Endothelial cell of umbilical vein (primary cell): ENCODE measurements around the gene XYLT1. TPM values are rescaled to one million over a fixed set of nuclear protein-coding genes. Genes with fewer than 3 reads are reported as not detected.

ENCODE experiments used
- BruUV-seq: library from RNA; stranded (reverse); fragments of 400-500 nt; replicated peaks from 2 replicates; lab custom pipeline; 2021; lab: Mats Ljungman, UMichigan
- CTCF ChIA-PET: fragments of 300-600, 350-600 bp; sonication (Branson Sonifier 250); formaldehyde crosslinking; loops from one replicate; lab custom pipeline; 2021; ENCODE audit warnings: antibody characterized with exemption, inconsistent platforms; lab: Charles Lee
- POLR2A ChIA-PET: fragments of 300-600, 350-600 bp; sonication (Branson Sonifier 250); formaldehyde crosslinking; loops from one replicate; lab custom pipeline; 2021; ENCODE audit warnings: antibody characterized with exemption, inconsistent platforms; lab: Charles Lee
- DNase-seq: peaks from one replicate; pipeline ENCODE4 v3.0.0-alpha.2; 2011; ENCODE audit warnings: low read depth, low spot score
- FAIRE-seq: peaks from 2 replicates; lab custom pipeline; 2011; peaks lifted over from hg19 to GRCh38; lab: Jason Lieb, UNC
- H2AFZ ChIP-seq: 2 replicates; pipeline ENCODE4 v1.6.0; 2012; ENCODE audit warnings: low read depth, low read length, control low read depth, inconsistent platforms
- H3K27ac ChIP-seq: 2 replicates; pipeline ENCODE4 v1.5.1; 2011; ENCODE audit warnings: low read depth, mild to moderate bottlenecking, control low read depth, low read length, moderate library complexity; ENCODE audit not compliant: insufficient read depth
- H3K27me3 ChIP-seq, 2 experiments: 2 replicates each; pipeline versions ENCODE4 v1.6.0 to v1.6.1; 2011; ENCODE audit warnings: low read length in 2 of 2, mixed read lengths in 1 of 2; ENCODE audit not compliant: control insufficient read depth in 2 of 2, insufficient read depth in 2 of 2
- H3K36me3 ChIP-seq, 2 experiments: 2 replicates in 1 of 2; 3 replicates in 1 of 2; pipeline ENCODE4 v1.5.1; 2011; ENCODE audit warnings: low read length in 2 of 2, mild to moderate bottlenecking in 1 of 2, moderate library complexity in 1 of 2; ENCODE audit not compliant: control insufficient read depth in 2 of 2, insufficient read depth in 2 of 2; ENCODE audit errors: extremely low read depth in 1 of 2
- H3K4me1 ChIP-seq: 3 replicates; pipeline ENCODE4 v1.5.1; 2011; ENCODE audit warnings: mild to moderate bottlenecking, low read length; ENCODE audit not compliant: control insufficient read depth, insufficient read depth; ENCODE audit errors: extremely low read depth
- H3K4me2 ChIP-seq: 2 replicates; pipeline ENCODE4 v1.6.1; 2011; ENCODE audit warnings: low read length, control low read depth, mixed read lengths; ENCODE audit not compliant: insufficient read depth
- H3K4me3 ChIP-seq, 3 experiments: fragments of 200-600 bp in 1 of 3; sonication (generic), shearing (Covaris generic) in 1 of 3; replicated peaks in 1 of 3; 2 replicates each; pipeline ENCODE4 v1.5.1; 2011 to 2016; ENCODE audit warnings: control low read depth in 3 of 3, low read length in 3 of 3, mild to moderate bottlenecking in 2 of 3, inconsistent platforms in 1 of 3, low read depth in 1 of 3, moderate library complexity in 1 of 3; ENCODE audit not compliant: insufficient read depth in 1 of 3
- H3K79me2 ChIP-seq: 2 replicates; pipeline ENCODE4 v1.6.0; 2012; ENCODE audit warnings: low read length, inconsistent platforms; ENCODE audit not compliant: control insufficient read depth, insufficient read depth
- H3K9ac ChIP-seq: replicated peaks from 2 replicates; pipeline ENCODE3; 2011; ENCODE audit warnings: low read length, control low read depth; ENCODE audit not compliant: insufficient read depth; ENCODE audit errors: extremely low read depth
- H3K9me1 ChIP-seq: replicated peaks from 3 replicates; pipeline ENCODE4 v1.6.0; 2011; ENCODE audit warnings: mild to moderate bottlenecking, low read length; ENCODE audit not compliant: control insufficient read depth, insufficient read depth; ENCODE audit errors: extremely low read depth
- H3K9me3 ChIP-seq: replicated peaks from 2 replicates; pipeline ENCODE4 v1.5.1; 2012; ENCODE audit warnings: low read length, inconsistent platforms; ENCODE audit not compliant: control insufficient read depth, insufficient read depth
- H4K20me1 ChIP-seq: replicated peaks from 2 replicates; pipeline ENCODE3; 2011; ENCODE audit warnings: mild to moderate bottlenecking, low read length; ENCODE audit not compliant: control insufficient read depth, insufficient read depth; ENCODE audit errors: extremely low read depth
- CTCF ChIP-seq, 2 donors: IDR thresholded peaks; 1 replicate in 1 of 2; 2 replicates in 1 of 2; pipeline ENCODE4 v1.5.1; 2011; ENCODE audit warnings: low read length in 2 of 2, mild to moderate bottlenecking in 2 of 2, moderate library complexity in 2 of 2, control low read depth in 1 of 2, inconsistent platforms in 1 of 2, low read depth in 1 of 2; ENCODE audit not compliant: insufficient read depth in 1 of 2; ENCODE audit errors: extremely low read depth in 1 of 2
- EZH2 ChIP-seq: IDR thresholded peaks from 2 replicates; pipeline ENCODE4 v1.6.1; 2012; ENCODE audit warnings: borderline replicate concordance, low read depth, mild to moderate bottlenecking, moderate library complexity, low read length, inconsistent platforms; ENCODE audit not compliant: severe bottlenecking
- FOS ChIP-seq: IDR thresholded peaks from 2 replicates; pipeline ENCODE4 v1.6.1; 2011; ENCODE audit warnings: mild to moderate bottlenecking, low read length, moderate library complexity, borderline replicate concordance; ENCODE audit not compliant: insufficient read depth
- GATA2 ChIP-seq: IDR thresholded peaks from 2 replicates; pipeline ENCODE4 v1.7.0; 2011; ENCODE audit warnings: low read depth, mild to moderate bottlenecking, moderate library complexity, mixed read lengths, low read length; ENCODE audit not compliant: insufficient read length, insufficient read depth
- JUN ChIP-seq: IDR thresholded peaks from 2 replicates; pipeline ENCODE4 v1.6.1; 2011; ENCODE audit warnings: borderline replicate concordance, low read depth; ENCODE audit not compliant: insufficient read length, insufficient read depth
- MAX ChIP-seq: IDR thresholded peaks from 2 replicates; pipeline ENCODE4 v1.6.1; 2011; ENCODE audit not compliant: insufficient read depth, insufficient read length
- MYC ChIP-seq: IDR thresholded peaks from one replicate; pipeline ENCODE4 v1.6.1; 2011; ENCODE audit warnings: mild to moderate bottlenecking, low read depth, low read length
- POLR2A ChIP-seq: IDR thresholded peaks from 2 replicates; pipeline ENCODE4 v1.6.1; 2012; ENCODE audit warnings: low read depth, mild to moderate bottlenecking, control low read depth, low read length
- POLR2AphosphoS5 ChIP-seq: IDR thresholded peaks from 2 replicates; pipeline ENCODE4 v1.6.1; 2012; ENCODE audit warnings: low read depth, mild to moderate bottlenecking, control low read depth, low read length, moderate library complexity; ENCODE audit not compliant: insufficient read depth
- dilution Hi-C: fragments of 300-500 bp; cut with MboI; formaldehyde crosslinking; loops from one replicate; pipeline ENCODE4 v1.15.0; 2019; ENCODE audit warnings: low sequenced_read_pairs; ENCODE audit not compliant: extremely low pct_ligation_motif_present
- intact Hi-C: fragments of 100-400 bp; cut with micrococcal nuclease; formaldehyde crosslinking; loops from one replicate; pipeline ENCODE4 v1.10.0; 2022
- polyA plus RNA-seq, 4 experiments: library from polyadenylated mRNA; depleted of rRNA in 3 of 4; stranded (reverse) in 3 of 4; unstranded in 1 of 4; fragments of >200 nt; gene quantifications; 2 replicates each; pipeline versions ENCODE4 v1.2.1 to v1.2.3, GENCODE V29; 2011 to 2012; ENCODE audit warnings: missing spikeins in 1 of 4
- total RNA-seq: library from RNA; stranded (reverse); gene quantifications from 2 replicates; pipeline ENCODE4 v1.2.3, GENCODE V29; 2021

XYLT1 gene
- total and polyA plus RNA-seq, 2 donors (not counting 3 experiments of a cell fraction or from before 2014, with no cell fraction given): 0.63 to 2.9 TPM

GRCh38 chr16:17328932-17329331 is 141.8 kb downstream of the XYLT1 start:
- H3K27me3 ChIP-seq: no peaks in the 10 kb centered on the region
- dilution Hi-C loops (no loop called here), intact Hi-C loops (no loop called here)
- H3K4me3 ChIP-seq: no peak overlapping the region
- no peak overlapping the region for H3K27ac ChIP-seq
- DNase-seq (no peak), FAIRE-seq (no peak)
- H3K9me3 ChIP-seq: no peaks in the 10 kb centered on the region
- TF ChIP-seq EZH2 (no peak), JUN (no peak), GATA2 (no peak), CTCF (IDR thresholded peaks at IDR 0.05; ENCODE audit: extremely low read depth in 1 of 2, insufficient read depth in 1 of 2, low read depth in 1 of 2, low read length in 2 of 2) (no peak), MAX (no peak), MYC (no peak), POLR2AphosphoS5 (no peak), POLR2A (no peak), FOS (no peak)
- POLR2A ChIA-PET: no interaction called here
- H3K4me1 ChIP-seq: no peaks in the 10 kb centered on the region
- no peak overlapping the region for H3K9ac ChIP-seq
- CTCF ChIA-PET: no interaction called here
- H4K20me1 ChIP-seq: no peaks in the 10 kb centered on the region
- H2AFZ ChIP-seq: no peak overlapping the region
- BruUV-seq: no TSS peak
- no peaks in the 10 kb centered on the region for H3K36me3 ChIP-seq
- H3K4me2 ChIP-seq: no peak overlapping the region
- H3K79me2 ChIP-seq: no peaks in the 10 kb centered on the region
- no peaks in the 10 kb centered on the region for H3K9me1 ChIP-seq
